HG02840 (cell line): Measurements from ENCODE around the gene RMC1.
"Not testable (repeated sequence)": the region's sequence is repeated elsewhere in the genome, so short reads cannot be mapped to it uniquely, and the experiment has no call there.

Source experiments
- ATAC-seq: cut with Tn5 transposase; IDR thresholded peaks from one replicate; pipeline ENCODE4 v1.9.1; 2021; ENCODE audit warnings: mild to moderate bottlenecking, moderate library complexity, moderate number of reproducible peaks; ENCODE audit not compliant: unreplicated experiment, low FRiP score

The RMC1 gene

DNA sequence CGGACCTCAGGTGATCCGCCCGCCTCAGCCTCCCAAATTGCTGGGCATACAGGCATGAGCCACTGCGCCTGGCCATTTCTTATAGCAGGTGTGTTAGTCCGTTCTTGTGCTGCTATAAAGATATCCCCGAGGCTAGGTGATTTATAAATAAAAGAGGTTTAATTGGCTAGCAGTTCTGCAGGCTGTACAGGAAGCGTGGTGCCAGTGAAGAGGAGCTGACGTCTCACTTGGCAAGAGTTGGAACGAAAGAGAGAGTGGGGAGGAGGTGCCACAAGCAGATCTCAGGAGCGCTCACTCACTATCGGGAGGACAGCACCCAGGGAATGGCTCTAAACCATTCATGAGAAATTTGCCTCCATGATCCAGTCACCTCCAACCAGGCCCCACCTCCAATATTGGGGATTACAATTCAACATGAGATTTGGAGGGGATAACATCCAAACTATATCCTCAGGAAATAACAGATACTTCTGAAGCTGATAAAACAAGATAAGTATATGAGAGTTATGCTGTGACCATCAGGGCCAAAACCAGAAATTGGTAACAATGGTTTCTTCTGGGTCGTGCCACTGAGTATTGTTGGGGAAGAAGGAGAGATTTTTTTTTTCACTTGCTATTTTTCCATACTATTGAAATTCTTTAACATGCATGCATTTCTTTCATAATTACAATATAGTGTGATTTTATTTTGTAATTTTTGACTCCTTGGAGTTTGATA, 7.4 kb upstream of the RMC1 start:
- ATAC-seq = no peak

GRCh38 chr18:23498117-23498516, 5.2 kb upstream of the RMC1 start:
- no peak for ATAC-seq

- ATAC-seq = no peak
Observed at GRCh38 chr18:23498877-23499276, 4.4 kb upstream of the RMC1 start.

DNA sequence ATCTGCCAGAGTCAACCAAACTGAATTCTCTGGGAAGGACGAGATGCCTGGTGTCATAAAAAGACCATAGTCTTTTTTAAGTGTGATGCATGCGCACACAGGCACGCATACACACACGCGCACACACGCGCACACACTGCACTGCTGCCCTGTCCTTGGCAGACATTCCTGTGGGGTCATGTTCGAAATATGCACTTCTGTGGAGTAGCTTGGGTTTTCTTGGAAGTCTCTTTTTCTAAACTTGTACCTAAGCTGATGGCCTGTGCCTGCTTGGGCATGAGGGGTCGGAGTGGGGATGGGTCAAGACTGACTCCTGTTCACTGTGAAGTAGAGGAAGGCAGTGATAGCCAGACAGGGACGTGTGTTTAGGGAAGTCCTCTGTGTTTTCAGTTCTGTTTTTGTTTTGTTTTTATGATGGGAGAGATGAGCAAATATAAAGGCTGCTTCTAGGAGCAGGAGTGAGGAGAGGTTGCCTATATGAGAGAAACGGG, 4.0 kb upstream of the RMC1 start:
- ATAC-seq = no peak

- ATAC-seq = no peak
Observed at GRCh38 chr18:23501626-23502025, 1.7 kb upstream of the RMC1 start.

- ATAC-seq = no peak
Observed at GRCh38 chr18:23502516-23503037, 734 bp upstream of the RMC1 start.

DNA sequence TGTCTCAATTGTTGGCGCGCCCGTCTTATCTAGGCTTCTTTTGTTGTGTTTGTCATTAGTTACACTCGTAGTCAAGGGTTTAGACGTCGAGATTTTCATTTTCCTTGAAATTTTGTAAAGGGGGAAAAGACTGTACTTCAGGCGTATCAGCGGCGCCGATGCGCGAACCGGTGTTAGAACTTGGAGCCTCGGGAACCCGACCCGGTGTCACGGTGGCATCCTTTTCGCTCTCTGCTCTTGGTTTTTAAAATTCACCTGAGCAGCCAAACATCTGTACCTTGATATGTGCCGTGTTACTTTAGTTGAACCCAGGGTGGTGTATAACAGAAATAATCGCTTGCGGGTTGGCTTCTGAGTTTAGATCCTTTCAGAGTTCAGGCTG, 643 bp downstream of the RMC1 start:
- ATAC-seq = no peak

DNA sequence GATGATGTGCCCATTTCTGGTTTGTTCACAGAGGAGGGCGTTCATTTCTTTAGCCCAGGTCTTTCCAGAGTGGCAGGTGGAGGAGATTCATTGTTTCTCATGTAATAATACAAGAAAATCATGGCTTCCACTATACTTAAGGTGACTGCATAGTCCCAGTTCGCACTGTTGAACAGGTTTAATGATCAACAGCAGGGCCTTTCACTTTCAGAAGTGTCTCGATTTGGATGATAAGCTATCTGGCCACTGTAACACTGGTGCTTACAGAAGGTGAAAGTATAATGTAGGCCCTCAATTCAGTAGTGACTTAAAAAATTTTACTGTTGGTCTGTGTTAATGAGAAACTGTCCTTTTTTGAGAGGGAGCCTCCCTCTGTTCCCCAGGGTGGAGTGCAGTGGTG, 1.4 kb downstream of the RMC1 start:
- peak; percentile 46 for ATAC-seq

DNA sequence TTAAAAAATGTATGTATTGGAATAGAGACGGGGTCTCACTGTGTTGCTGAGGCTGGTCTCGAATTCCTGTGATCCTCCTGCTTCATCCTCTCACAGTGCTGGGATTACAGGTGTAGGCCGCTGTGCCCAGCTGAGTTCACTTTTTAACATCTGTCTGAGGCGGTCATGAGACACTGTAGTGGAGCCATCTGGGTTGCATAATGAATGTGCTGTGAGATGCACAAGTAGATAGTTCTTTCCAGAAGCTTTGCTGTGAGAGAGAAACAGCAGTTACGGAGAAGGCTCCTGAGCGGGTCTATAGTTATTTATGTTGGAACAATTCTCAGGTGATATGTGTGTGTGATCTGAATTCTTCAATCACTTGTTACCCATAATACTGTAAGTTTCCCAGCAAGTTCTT, 3.1 kb downstream of the RMC1 start:
- no peak for ATAC-seq

GRCh38 chr18:23510923-23511322, 7.6 kb downstream of the RMC1 start:
- not testable (repeated sequence) for ATAC-seq

DNA sequence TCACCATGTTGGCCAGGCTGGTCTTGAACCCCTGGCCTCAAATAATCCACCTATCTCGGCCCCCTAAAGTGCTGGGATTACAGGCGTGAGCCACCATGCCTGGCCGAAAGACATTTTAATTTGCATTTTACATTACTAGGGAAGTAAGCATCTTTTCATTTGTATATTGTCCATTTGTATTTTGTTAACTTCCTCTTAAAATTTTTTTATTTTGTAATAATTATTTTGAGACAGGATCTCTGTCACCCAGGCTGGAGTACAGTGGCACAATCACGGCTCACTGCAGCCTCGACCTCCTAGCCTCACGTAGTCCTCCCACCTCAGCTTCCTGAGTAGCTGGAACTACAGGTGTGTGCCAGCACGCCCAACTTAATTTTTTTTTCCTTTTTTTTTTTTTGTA, 8.9 kb downstream of the RMC1 start:
- ATAC-seq = not testable (repeated sequence)

GRCh38 chr18:23512641-23513040, 9.3 kb downstream of the RMC1 start:
- no peak for ATAC-seq

- peak; percentile 77 for ATAC-seq
Observed at GRCh38 chr18:23515911-23516546, 12.7 kb downstream of the RMC1 start.

GRCh38 chr18:23519734-23520133, 16.4 kb downstream of the RMC1 start:
- no peak for ATAC-seq

GRCh38 chr18:23521271-23521670, 18.0 kb downstream of the RMC1 start:
- no peak for ATAC-seq

DNA sequence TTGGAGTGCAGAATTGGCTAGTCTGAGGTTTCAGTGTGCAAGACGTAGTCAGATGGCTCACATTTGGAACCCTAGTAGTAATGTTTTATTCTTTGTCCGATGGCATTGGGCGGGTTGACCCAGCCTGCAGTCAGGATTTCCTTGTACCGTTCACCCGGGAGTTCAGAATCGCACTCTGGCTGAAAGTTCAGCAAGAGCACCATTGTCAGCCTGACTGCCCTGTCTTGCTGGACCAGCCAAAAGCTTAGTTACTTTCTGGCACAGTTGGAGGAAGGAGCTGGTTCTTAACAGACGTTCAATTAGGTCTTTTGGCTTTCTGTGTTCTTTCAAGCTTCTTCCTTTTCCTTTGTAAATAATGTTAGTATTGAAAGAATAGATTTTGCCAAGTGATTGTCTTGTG, 18.6 kb downstream of the RMC1 start:
- ATAC-seq = no peak

GRCh38 chr18:23523429-23524212, 20.3 kb downstream of the RMC1 start:
- ATAC-seq = no peak

DNA sequence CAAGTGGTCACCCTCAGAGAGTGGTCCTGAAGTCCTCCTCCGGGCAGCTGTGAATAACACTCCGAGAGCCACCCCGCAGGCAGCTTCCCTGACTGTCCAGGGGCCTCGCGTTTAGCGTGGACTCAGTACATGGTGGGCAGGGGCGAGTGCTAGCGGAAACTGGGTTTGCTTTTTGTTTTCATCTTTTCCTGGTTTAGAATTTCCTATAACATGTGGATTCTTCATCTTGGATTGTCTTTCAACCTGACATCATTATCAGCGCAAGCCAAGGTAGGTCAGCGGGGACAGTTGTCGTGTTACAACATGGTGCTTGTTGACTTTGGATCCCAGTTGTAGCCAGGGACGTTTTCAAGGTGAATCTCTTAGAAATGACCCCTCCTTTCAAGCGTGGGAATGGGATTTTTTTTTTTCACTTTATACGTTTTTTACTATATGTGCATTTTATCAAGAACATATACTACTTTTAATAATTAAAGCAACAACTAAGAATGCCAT, 20.9 kb downstream of the RMC1 start:
- no peak for ATAC-seq

DNA sequence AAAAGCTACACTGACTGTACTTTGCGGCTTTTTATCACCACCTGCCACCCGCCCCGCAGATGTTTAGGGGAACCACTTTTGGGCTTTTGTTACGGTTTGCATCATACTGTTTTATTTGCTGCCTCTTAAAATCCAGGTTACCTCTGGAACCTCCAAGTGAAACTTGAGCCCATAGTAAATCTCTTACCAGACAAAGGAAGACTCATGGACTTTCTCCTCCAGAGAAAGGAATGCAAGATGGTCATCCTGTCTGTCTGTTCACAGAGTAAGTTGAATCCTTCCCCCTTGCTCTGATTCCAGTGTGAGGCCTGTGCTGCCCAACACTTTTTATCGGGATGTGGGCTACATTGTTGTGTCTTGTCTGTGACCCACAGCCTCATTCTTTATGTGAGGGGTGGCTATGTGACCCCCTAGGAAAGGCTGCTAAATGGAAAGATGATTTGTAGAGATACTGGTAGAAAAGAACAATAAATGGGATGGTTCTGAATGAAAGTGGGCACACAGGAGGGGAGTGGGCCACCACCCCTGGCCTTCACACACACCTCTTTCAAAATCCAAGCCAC, 23.3 kb downstream of the RMC1 start:
- no peak for ATAC-seq

DNA sequence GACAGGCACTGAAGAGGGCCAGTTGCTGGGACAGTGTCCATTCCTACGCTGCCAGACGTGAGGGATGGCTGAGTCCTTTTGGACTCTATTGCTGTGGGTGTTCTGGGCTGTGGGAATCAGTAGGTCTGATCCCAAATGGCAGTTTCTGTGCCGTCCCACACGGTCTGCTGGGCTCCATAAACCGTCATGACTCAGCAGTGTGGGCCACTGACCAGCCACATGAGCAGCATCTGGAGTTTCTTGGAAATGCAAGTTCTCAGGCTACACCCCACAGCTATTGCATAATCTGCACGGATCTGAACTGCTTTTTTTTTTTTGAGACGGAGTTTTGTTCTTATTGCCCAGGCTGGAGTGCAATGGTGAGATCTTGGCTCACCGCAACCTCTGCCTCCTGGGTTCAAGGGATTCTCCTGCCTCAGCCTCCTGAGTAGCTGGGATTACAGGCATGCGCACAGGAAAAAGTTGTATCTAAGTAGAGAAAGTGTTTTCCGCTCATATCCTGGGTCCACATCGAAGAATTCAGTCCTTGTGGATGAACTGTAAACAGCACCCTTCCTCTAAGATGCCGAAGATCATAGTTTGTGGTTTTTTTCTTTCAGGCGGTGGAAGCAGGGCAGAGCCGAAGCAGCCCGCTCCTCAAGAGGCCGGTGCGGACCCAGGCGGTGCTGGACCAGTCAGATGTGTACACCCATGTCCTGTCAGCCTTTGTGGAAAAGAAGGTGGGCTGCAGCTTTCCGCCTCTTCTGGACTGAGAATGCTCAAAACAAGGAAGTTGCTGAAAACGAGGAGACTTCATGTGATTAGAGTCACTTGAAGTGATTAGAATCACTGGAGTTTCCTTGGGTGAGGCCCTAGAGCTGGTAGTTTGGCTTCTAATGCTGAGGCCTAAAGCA, 25.5 kb downstream of the RMC1 start:
- ATAC-seq = no peak
